GM21786 (cell line): ENCODE data around the gene RASSF3.
"Not testable (repeated sequence)": the region's sequence is repeated elsewhere in the genome, so short reads cannot be mapped to it uniquely, and the experiment has no call there.

ENCODE experiments used
- ATAC-seq: cut with Tn5 transposase; IDR thresholded peaks from one replicate; pipeline ENCODE4 v1.9.1; 2021; ENCODE audit not compliant: unreplicated experiment

RASSF3 gene

GRCh38 chr12:64688715-64689114 is 78.4 kb downstream of the RASSF3 start:
- no peak for ATAC-seq

- ATAC-seq, result not testable (repeated sequence)
These were observed 79.9 kb downstream of the RASSF3 start for GRCh38 chr12:64690236-64690635.

GRCh38 chr12:64691227-64691794 is 81.0 kb downstream of the RASSF3 start:
- no peak for ATAC-seq

- no peak for ATAC-seq
These were observed 81.7 kb downstream of the RASSF3 start for GRCh38 chr12:64691795-64692583.

GRCh38 chr12:64694130-64695040 is 84.1 kb downstream of the RASSF3 start:
- ATAC-seq, result no peak

GRCh38 chr12:64695550-64695949 is 85.3 kb downstream of the RASSF3 start:
- ATAC-seq, result no peak

- ATAC-seq, result no peak
These were observed 85.9 kb downstream of the RASSF3 start for GRCh38 chr12:64696080-64696741.

GRCh38 chr12:64699504-64700115 is 89.3 kb downstream of the RASSF3 start:
- no peak for ATAC-seq

- ATAC-seq, result no peak
These were observed 90.2 kb downstream of the RASSF3 start for GRCh38 chr12:64700532-64700931.

- ATAC-seq, result no peak
These were observed 91.0 kb downstream of the RASSF3 start for GRCh38 chr12:64701283-64701682.

- ATAC-seq, result no peak
These were observed 96.0 kb downstream of the RASSF3 start for GRCh38 chr12:64706306-64706705.

- ATAC-seq, result no peak
These were observed 96.6 kb downstream of the RASSF3 start for GRCh38 chr12:64706857-64707256.

- no peak for ATAC-seq
These were observed 97.1 kb downstream of the RASSF3 start for GRCh38 chr12:64707362-64707761.

- no peak for ATAC-seq
These were observed 97.6 kb downstream of the RASSF3 start for GRCh38 chr12:64707926-64708325.

GRCh38 chr12:64709429-64709828 is 99.1 kb downstream of the RASSF3 start:
- no peak for ATAC-seq

GRCh38 chr12:64713376-64713775 is 103.1 kb downstream of the RASSF3 start:
- no peak for ATAC-seq

GRCh38 chr12:64714551-64714968 is 104.3 kb downstream of the RASSF3 start:
- peak; percentile 78 for ATAC-seq

- no peak for ATAC-seq
These were observed 106.1 kb downstream of the RASSF3 start for GRCh38 chr12:64716371-64716770.

- no peak for ATAC-seq
These were observed 106.7 kb downstream of the RASSF3 start for GRCh38 chr12:64716839-64717455.

- ATAC-seq, result no peak
These were observed 108.4 kb downstream of the RASSF3 start for GRCh38 chr12:64718649-64719048.
